ENCODE data around the gene MS4A3.
A peak's percentile ranks its signal among the peaks of the same experiment; 100 is the strongest.
"Not testable (repeated sequence)": the region's sequence is repeated elsewhere in the genome, so short reads cannot be mapped to it uniquely, and the experiment has no call there.

MS4A3 gene

DNA sequence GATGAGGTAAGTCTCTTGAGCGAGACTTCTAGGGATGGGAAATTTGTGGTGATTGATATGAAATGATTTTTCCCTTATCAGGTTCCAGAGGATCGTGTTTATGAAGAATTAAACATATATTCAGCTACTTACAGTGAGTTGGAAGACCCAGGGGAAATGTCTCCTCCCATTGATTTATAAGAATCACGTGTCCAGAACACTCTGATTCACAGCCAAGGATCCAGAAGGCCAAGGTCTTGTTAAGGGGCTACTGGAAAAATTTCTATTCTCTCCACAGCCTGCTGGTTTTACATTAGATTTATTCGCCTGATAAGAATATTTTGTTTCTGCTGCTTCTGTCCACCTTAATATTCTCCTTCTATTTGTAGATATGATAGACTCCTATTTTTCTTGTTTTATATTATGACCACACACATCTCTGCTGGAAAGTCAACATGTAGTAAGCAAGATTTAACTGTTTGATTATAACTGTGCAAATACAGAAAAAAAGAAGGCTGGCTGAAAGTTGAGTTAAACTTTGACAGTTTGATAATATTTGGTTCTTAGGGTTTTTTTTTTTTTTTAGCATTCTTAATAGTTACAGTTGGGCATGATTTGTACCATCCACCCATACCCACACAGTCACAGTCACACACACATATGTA lies 39.1 kb downstream of the MS4A3 start:
- no peak for DNase-seq

GRCh38 chr11:60097189-60097588 lies 40.7 kb downstream of the MS4A3 start:
- DNase-seq: no peak

DNA sequence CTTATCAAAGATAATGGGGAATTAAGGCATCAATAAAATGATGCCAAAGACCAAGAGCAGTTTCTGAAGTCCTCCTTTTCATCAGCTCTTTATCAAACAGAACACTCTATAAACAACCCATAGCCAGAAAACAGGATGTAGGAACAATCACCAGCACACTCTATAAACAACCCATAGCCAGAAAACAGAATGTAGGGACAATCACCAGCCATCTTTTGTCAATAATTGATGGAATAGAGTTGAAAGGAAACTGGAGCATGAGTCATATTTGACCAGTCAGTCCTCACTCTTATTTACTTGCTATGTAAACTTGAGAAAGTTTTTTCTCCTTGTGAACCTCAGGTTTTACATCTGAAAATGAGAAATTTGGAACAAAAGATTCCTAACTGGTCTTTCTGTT lies 42.0 kb downstream of the MS4A3 start:
- DNase-seq: no peak

- no peak for DNase-seq
These were observed 44.1 kb downstream of the MS4A3 start for GRCh38 chr11:60100516-60100915.

DNA sequence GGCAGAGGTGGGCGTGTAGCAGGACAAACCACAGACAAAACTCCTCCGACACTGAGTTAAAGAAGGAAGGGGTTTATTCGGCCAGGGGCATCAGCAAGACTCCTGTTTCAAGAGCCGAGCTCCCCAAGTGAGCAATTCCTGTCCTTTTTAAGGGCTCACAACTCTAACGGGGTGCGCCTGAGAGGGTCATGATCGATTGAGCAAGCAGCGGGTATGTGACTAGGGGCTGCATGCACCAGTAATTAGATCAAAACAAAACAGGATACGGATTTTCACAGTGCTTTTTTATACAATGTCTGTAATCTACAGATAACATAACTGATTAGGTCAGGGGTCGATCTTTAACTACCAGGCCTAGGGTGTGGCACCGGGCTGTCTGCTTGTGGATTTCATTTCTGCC lies 44.9 kb downstream of the MS4A3 start:
- not testable (repeated sequence) for DNase-seq

GRCh38 chr11:60104471-60105115 lies 48.1 kb downstream of the MS4A3 start:
- DNase-seq: not testable (repeated sequence)

- DNase-seq: not testable (repeated sequence)
These were observed 52.2 kb downstream of the MS4A3 start for GRCh38 chr11:60108631-60109030.

DNA sequence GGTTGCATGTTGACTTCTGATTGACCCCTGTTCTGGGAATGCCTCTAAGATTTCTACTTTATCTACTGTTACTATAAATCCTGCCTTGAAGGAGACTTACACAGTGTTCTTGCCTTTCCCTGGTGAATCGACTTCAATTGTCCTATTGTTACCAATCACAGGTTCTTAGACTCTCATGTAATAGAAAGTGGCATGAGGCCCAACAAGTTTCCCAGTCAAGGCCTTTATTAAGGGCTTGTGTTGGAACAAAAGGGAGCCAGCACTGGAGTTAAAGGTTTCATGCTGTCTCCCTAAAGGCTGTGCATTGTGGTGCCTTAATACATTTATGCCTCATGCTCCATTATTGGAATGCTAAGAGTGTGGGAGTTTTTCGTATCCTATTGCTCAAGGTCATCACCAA lies 55.3 kb downstream of the MS4A3 start:
- DNase-seq: no peak

DNA sequence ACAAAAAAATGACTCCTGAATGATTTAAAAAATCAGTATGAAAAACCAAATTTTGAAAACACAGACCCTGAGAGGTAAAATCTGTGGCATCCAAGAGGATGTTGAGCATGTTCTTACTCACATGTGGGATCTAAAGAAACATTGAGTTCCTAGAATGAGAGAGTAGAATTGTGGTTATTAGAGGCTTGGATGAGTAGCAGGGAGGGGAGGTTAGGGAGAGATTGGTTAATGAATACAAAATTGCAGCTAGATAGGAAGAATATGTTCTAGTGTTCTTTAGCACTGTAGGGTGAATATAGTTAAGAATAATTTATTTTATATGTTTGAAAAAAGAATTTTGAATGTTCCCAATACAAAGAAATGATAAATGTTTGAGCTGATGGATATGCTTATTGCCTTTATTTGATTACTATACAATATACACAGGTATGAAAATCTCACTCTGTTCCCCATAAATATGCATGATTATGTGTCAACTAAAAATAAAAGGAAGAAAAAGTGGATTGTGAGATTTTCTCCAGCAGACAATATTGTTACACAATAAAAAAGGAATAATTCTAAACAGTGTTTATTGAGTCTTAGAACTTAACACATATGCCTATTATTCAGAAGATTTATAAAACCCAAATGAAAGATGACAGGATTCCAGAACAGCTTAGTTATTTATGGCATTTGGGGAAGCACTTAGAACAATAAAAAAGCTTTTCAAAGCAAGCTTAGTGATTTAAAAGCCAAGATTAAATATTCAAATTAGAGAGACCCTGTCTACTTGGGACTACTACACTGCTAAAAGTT lies 60.7 kb downstream of the MS4A3 start:
- DNase-seq: no peak

DNA sequence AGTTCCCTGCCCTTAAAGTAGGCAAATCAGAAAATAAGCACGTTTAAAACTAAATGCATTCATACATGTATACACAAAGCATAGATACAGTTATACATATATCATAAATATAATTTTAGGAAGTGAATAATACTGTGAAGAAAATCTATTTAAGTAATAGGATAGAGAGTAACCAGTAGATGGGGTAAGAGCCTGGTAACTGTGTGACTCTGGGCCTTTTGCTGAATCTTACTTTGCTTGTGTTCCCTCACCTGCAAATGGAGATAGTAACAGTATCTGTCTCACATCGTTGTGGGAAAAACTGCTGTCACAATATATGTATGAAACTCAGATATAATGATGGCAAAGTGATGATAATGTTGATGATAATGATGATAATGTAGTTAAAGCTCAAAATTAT lies 61.9 kb downstream of the MS4A3 start:
- DNase-seq: peak; percentile 9

DNA sequence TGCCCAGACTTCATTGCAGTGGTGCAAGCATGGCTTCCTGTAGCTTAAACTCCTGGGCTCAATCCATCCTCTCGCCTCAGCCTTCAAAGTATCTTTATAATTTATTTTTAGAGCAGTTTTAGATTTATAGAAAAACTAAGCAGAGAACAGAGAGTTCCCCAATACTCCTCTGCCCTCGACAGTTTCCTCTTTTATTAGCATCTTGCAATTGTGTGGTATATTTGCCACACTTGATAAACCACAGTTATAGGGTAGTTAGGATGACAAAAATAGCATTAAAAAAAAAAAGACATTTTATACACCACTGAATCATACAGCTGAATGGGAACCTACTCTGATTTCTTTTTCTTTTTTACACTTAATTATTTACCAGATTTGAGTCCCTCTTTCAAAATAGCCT lies 63.2 kb downstream of the MS4A3 start:
- DNase-seq: no peak
